H1 (cell line): Measurements from ENCODE around the gene RTF1. TPM values are rescaled to one million over a fixed set of nuclear protein-coding genes. Genes with fewer than 3 reads are reported as not detected.

Experiments
- CTCF ChIA-PET: fragments of 300-600 bp; sonication (Branson Sonifier 250); formaldehyde crosslinking; loops from one replicate; lab custom pipeline; 2021; ENCODE audit not compliant: partially characterized antibody; lab: Charles Lee
- POLR2A ChIA-PET: fragments of 300-600 bp; sonication (Branson Sonifier 250); formaldehyde crosslinking; loops from one replicate; lab custom pipeline; 2021; ENCODE audit warnings: inconsistent platforms; ENCODE audit not compliant: partially characterized antibody; lab: Charles Lee
- DNase-seq, 2 experiments: peaks; one replicate each; pipeline versions ENCODE4 v3.0.0 to v3.0.0-alpha.2; 2010 to 2022; ENCODE audit warnings: low spot score in 2 of 2, low read depth in 1 of 2, mixed read lengths in 1 of 2
- FAIRE-seq: peaks from 2 replicates; lab custom pipeline; 2011; peaks lifted over from hg19 to GRCh38; lab: Jason Lieb, UNC
- H2AFZ ChIP-seq: 2 replicates; pipeline ENCODE4 v1.8.1; 2012; ENCODE audit warnings: low read length, inconsistent platforms
- H2AK5ac ChIP-seq: 2 replicates; pipeline ENCODE4 v1.6.1; 2013; ENCODE audit warnings: low read depth, low read length
- H2BK120ac ChIP-seq: replicated peaks from 2 replicates; pipeline ENCODE3; 2013; ENCODE audit warnings: low read depth, low read length, inconsistent platforms
- H2BK12ac ChIP-seq: 2 replicates; pipeline ENCODE4 v1.6.1; 2013; ENCODE audit warnings: low read depth, low read length
- H2BK15ac ChIP-seq: 2 replicates; pipeline ENCODE4 v1.6.1; 2013; ENCODE audit warnings: low read length
- H2BK20ac ChIP-seq: 2 replicates; pipeline ENCODE4 v1.6.1; 2013; ENCODE audit warnings: low read length
- H2BK5ac ChIP-seq: 2 replicates; pipeline ENCODE4 v1.6.1; 2013; ENCODE audit warnings: low read depth, low read length
- H3K14ac ChIP-seq: 2 replicates; pipeline ENCODE4 v1.6.1; 2013; ENCODE audit warnings: inconsistent platforms; ENCODE audit not compliant: insufficient read length
- H3K18ac ChIP-seq: 2 replicates; pipeline ENCODE4 v1.6.1; 2013; ENCODE audit warnings: low read length; ENCODE audit errors: extremely low read depth
- H3K23ac ChIP-seq: 2 replicates; pipeline ENCODE4 v1.6.1; 2013; ENCODE audit warnings: inconsistent platforms; ENCODE audit not compliant: insufficient read length
- H3K23me2 ChIP-seq: 2 replicates; pipeline ENCODE4 v1.6.1; 2013; ENCODE audit warnings: low read depth, low read length
- H3K27ac ChIP-seq: 2 replicates; pipeline ENCODE4 v1.6.1; 2011; ENCODE audit warnings: low read depth, low read length, inconsistent platforms
- H3K27me3 ChIP-seq, 4 experiments: replicated peaks in 1 of 4; 1 replicate in 1 of 4; 2 replicates in 3 of 4; pipeline versions ENCODE4 v1.6.1 to v1.8.1; 2011 to 2013; ENCODE audit warnings: low read length in 3 of 4, mild to moderate bottlenecking in 3 of 4, inconsistent platforms in 2 of 4, mixed read lengths in 2 of 4, moderate library complexity in 1 of 4; ENCODE audit not compliant: control insufficient read depth in 3 of 4, insufficient read depth in 3 of 4; ENCODE audit errors: extremely low read depth in 1 of 4
- H3K36me3 ChIP-seq, 4 experiments: 2 replicates each; pipeline versions ENCODE4 v1.6.1 to v1.8.1; 2011 to 2013; ENCODE audit warnings: mild to moderate bottlenecking in 4 of 4, low read length in 3 of 4, moderate library complexity in 2 of 4, control low read depth in 1 of 4, inconsistent platforms in 1 of 4; ENCODE audit not compliant: insufficient read depth in 4 of 4, control insufficient read depth in 2 of 4
- H3K4ac ChIP-seq: replicated peaks from 2 replicates; pipeline ENCODE3; 2013; ENCODE audit warnings: low read length, low read depth, mixed read lengths, inconsistent platforms; ENCODE audit not compliant: insufficient read length
- H3K4me1 ChIP-seq, 4 experiments: replicated peaks in 1 of 4; 1 replicate in 1 of 4; 2 replicates in 3 of 4; pipeline versions ENCODE4 v1.6.1 to v1.8.1; 2011 to 2013; ENCODE audit warnings: low read length in 3 of 4, inconsistent platforms in 2 of 4, mixed read lengths in 1 of 4; ENCODE audit not compliant: insufficient read depth in 4 of 4, control insufficient read depth in 3 of 4
- H3K4me2 ChIP-seq, 2 experiments: 2 replicates each; pipeline versions ENCODE4 v1.6.1 to v1.8.1; 2011 to 2013; ENCODE audit warnings: low read depth in 2 of 2, low read length in 2 of 2, control low read depth in 1 of 2, inconsistent platforms in 1 of 2, mild to moderate bottlenecking in 1 of 2; ENCODE audit not compliant: insufficient read depth in 1 of 2
- H3K4me3 ChIP-seq, 4 experiments: fragments of 200-600, 300-600 bp in 1 of 4; sonication (generic), shearing (Covaris generic), sonication (Bioruptor Twin) in 1 of 4; 2 replicates each; pipeline versions ENCODE4 v1.5.1 to v1.8.1; 2011 to 2016; ENCODE audit warnings: low read length in 4 of 4, low read depth in 3 of 4, control low read depth in 2 of 4, inconsistent platforms in 2 of 4, mild to moderate bottlenecking in 2 of 4, mixed read lengths in 1 of 4, moderate library complexity in 1 of 4; ENCODE audit not compliant: insufficient read depth in 2 of 4; ENCODE audit errors: extremely low read depth in 1 of 4
- H3K56ac ChIP-seq: replicated peaks from 2 replicates; pipeline ENCODE3; 2013; ENCODE audit warnings: low read depth, mild to moderate bottlenecking, mixed read lengths, low read length, inconsistent platforms; ENCODE audit not compliant: insufficient read length
- H3K79me1 ChIP-seq: 2 replicates; pipeline ENCODE4 v1.6.1; 2013; ENCODE audit warnings: low read depth, low read length, control low read depth
- H3K79me2 ChIP-seq, 2 experiments: 2 replicates each; pipeline versions ENCODE4 v1.6.1 to v1.8.1; 2012 to 2013; ENCODE audit warnings: low read length in 2 of 2, mild to moderate bottlenecking in 2 of 2, inconsistent platforms in 1 of 2; ENCODE audit not compliant: insufficient read depth in 2 of 2, control insufficient read depth in 1 of 2
- H3K9ac ChIP-seq, 4 experiments: replicated peaks in 1 of 4; 1 replicate in 1 of 4; 2 replicates in 3 of 4; pipeline versions ENCODE4 v1.6.1 to v1.8.1; 2011 to 2013; ENCODE audit warnings: low read depth in 3 of 4, low read length in 3 of 4, control low read depth in 2 of 4, mild to moderate bottlenecking in 2 of 4, moderate library complexity in 2 of 4, inconsistent platforms in 1 of 4; ENCODE audit errors: extremely low read depth in 1 of 4
- H3K9me3 ChIP-seq, 2 experiments: 2 replicates each; pipeline versions ENCODE4 v1.6.1 to v1.8.1; 2012 to 2013; ENCODE audit warnings: mild to moderate bottlenecking in 2 of 2, moderate library complexity in 2 of 2, control low read depth in 1 of 2, inconsistent platforms in 1 of 2, low read depth in 1 of 2, low read length in 1 of 2, mixed read lengths in 1 of 2; ENCODE audit not compliant: insufficient read depth in 2 of 2
- H4K20me1 ChIP-seq, 2 experiments: replicated peaks in 1 of 2; 2 replicates each; pipeline versions ENCODE3 to v1.8.1; 2011 to 2013; ENCODE audit warnings: inconsistent platforms in 2 of 2, low read length in 2 of 2, mild to moderate bottlenecking in 1 of 2; ENCODE audit not compliant: insufficient read depth in 2 of 2, control insufficient read depth in 1 of 2
- H4K5ac ChIP-seq: 2 replicates; pipeline ENCODE4 v1.6.1; 2013; ENCODE audit warnings: low read length, low read depth, mixed read lengths, inconsistent platforms; ENCODE audit not compliant: insufficient read length
- H4K8ac ChIP-seq: 2 replicates; pipeline ENCODE4 v1.8.0; 2013; ENCODE audit warnings: mild to moderate bottlenecking, moderate library complexity, low read length, inconsistent platforms; ENCODE audit not compliant: insufficient read depth; ENCODE audit errors: extremely low read depth
- H4K91ac ChIP-seq: replicated peaks from 2 replicates; pipeline ENCODE3; 2013; ENCODE audit warnings: low read length, mixed read lengths, inconsistent platforms; ENCODE audit not compliant: insufficient read length
- ASH2L ChIP-seq: fragments of 200-600, 300-600 bp; sonication (generic); IDR thresholded peaks from one replicate; pipeline ENCODE4 v1.7.1; 2017; ENCODE audit warnings: low read length
- ATF2 ChIP-seq: IDR thresholded peaks from 2 replicates; pipeline ENCODE4 v1.6.1; 2012; ENCODE audit warnings: low read length, inconsistent platforms
- CBX5 ChIP-seq: fragments of 300-800, 300-1000 bp; sonication (generic); IDR thresholded peaks from 2 replicates; pipeline ENCODE4 v1.7.1; 2016; ENCODE audit warnings: antibody characterized with exemption, low read length, low read depth
- E2F6 ChIP-seq: IDR thresholded peaks from 2 replicates; pipeline ENCODE4 v1.6.1; 2012; ENCODE audit warnings: inconsistent platforms
- EGR1 ChIP-seq: IDR thresholded peaks from 2 replicates; pipeline ENCODE4 v1.6.1; 2011; ENCODE audit warnings: low read depth, low read length, borderline replicate concordance
- FOSL1 ChIP-seq: IDR thresholded peaks from 2 replicates; pipeline ENCODE4 v1.6.1; 2011; ENCODE audit warnings: mild to moderate bottlenecking, low read depth, low read length, moderate library complexity; ENCODE audit not compliant: insufficient read depth
- KDM1A ChIP-seq: fragments of 200-600, 300-600 bp; sonication (generic); IDR thresholded peaks from 2 replicates; pipeline ENCODE4 v1.7.1; 2016; ENCODE audit warnings: mild to moderate bottlenecking, low read length, borderline replicate concordance
- RNF2 ChIP-seq: fragments of 200-900, 300-1000 bp; sonication (generic); IDR thresholded peaks from 2 replicates; pipeline ENCODE4 v1.7.1; 2016; ENCODE audit warnings: borderline replicate concordance, low read depth, mild to moderate bottlenecking, antibody characterized with exemption, low read length; ENCODE audit not compliant: poor library complexity, severe bottlenecking; ENCODE audit errors: missing control alignments
- SRF ChIP-seq: IDR thresholded peaks from 2 replicates; pipeline ENCODE4 v1.6.1; 2011; ENCODE audit warnings: mild to moderate bottlenecking, low read depth, low read length, moderate library complexity
- TAF7 ChIP-seq: optimal IDR thresholded peaks from 2 replicates; pipeline ENCODE3; 2011; ENCODE audit warnings: low read depth, mild to moderate bottlenecking, inconsistent platforms, low read length, moderate library complexity, borderline replicate concordance
- WGBS, 2 experiments: shearing (Covaris generic) in 1 of 2; methylation state at CpG; one replicate each; pipeline versions ENCODE4 v1.1.6 to v1.1.7; 2013 to 2015; ENCODE audit warnings: low lambda C conversion rate in 2 of 2, mixed read lengths in 2 of 2, inconsistent platforms in 1 of 2, low coverage in 1 of 2, missing lambda C conversion rate in 1 of 2; ENCODE audit not compliant: insufficient replicate concordance in 2 of 2, insufficient coverage in 1 of 2, insufficient read length in 1 of 2; ENCODE audit errors: extremely low coverage in 1 of 2, missing lambda C conversion rate in 1 of 2; 5-methylcytosine and 5-hydroxymethylcytosine counted together
- polyA plus RNA-seq, 7 experiments: library from polyadenylated mRNA; depleted of rRNA in 3 of 7; stranded (reverse) in 5 of 7; unstranded in 2 of 7; fragments of >200 nt in 5 of 7; fragments of 200-250 nt in 2 of 7; gene quantifications; 1 replicate in 5 of 7; 2 replicates in 1 of 7; 4 replicates in 1 of 7; pipeline versions ENCODE4 v1.2.1 to v1.2.3, GENCODE V29; 2011 to 2013; ENCODE audit warnings: missing spikeins in 2 of 7, mixed read lengths in 2 of 7
- total RNA-seq: library from RNA; stranded (reverse); fragmentation: NEBNext Ultra II Directional; extraction: Animal tissue kit (Norgen Biotek cat#: 25700); gene quantifications from 2 replicates; pipeline ENCODE4 v1.2.1, GENCODE V29; 2021

The RTF1 gene
- total and polyA plus RNA-seq, 2 of the 8 experiments (the other 6 are each of a cell fraction or from before 2014, with no cell fraction given): 22.6 to 47.7 TPM

DNA sequence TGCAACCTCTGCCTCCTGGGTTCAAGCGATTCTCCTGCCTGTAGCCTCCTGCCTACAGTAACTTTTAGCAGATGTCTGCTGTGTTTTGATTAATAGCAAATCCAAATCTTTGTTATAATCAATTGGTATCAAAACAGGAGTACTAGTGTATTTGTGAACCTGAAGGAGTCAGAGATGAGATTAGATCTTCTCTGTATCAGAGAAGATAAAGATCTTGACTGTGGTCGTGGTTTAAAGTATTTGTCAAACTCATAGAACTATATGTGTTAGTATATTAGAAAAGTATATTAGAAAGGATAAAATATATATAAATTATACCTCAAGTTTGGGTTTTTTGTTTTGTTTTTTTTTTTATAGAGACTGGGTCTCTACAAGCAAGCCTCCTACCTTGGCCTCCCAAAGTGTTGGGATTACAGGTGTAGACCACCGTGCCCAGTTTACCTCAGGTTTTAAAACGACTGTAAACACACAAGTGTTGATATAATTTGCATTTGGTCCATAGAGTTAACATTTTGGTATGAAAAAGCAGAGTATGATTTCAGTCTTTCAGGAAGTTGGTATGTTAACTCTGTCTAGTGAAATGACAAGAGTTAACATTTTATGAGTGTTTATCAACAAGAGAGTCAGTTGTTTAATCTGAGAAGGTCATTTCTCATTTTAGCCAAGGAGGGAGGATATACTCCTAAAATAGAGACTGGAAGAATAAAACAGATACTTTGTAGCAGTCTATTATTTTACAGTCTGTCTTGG is 18.3 kb downstream of the RTF1 start:
- DNase-seq (no peak), FAIRE-seq (no peak)
- Histone ChIP-seq H4K8ac (no peak overlapping the region), H3K4ac (no peak overlapping the region), H3K79me1 (no peaks in the 10 kb centered on the region), H3K56ac (no peak overlapping the region), H3K36me3 (peaks cover 0 to 24% (median 10%) of the 10 kb centered on the region in 4 experiments; a peak in 6 of 8 replicates), H3K23me2 (no peaks in the 10 kb centered on the region; the same call in 1 of the 2 replicates), H4K91ac (no peak overlapping the region), H3K27ac (no peak overlapping the region), H3K9ac (no peak overlapping the region), H4K5ac (no peak overlapping the region), H3K9me3 (no peaks in the 10 kb centered on the region), H3K27me3 (no peaks in the 10 kb centered on the region), H2BK20ac (no peak overlapping the region), H2AFZ (no peak overlapping the region), H2BK120ac (no peak overlapping the region), H2BK15ac (no peak overlapping the region), H3K18ac (no peak overlapping the region), H2BK12ac (no peak overlapping the region), H3K79me2 (peaks cover 0 to 17% of the 10 kb centered on the region in 2 experiments; a peak in 2 of 4 replicates), H3K23ac (no peak overlapping the region), H2AK5ac (no peak overlapping the region), H3K4me1 (no peaks in the 10 kb centered on the region), H3K4me2 (no peak overlapping the region), H4K20me1 (peaks cover 3 to 4% of the 10 kb centered on the region in 2 experiments), H3K4me3 (no peak overlapping the region), H3K14ac (no peak overlapping the region), H2BK5ac (no peak overlapping the region)
- CTCF ChIA-PET: no interaction called here
- POLR2A ChIA-PET: no interaction called here
- WGBS, 2 experiments: 85% methylated on average over 4 of the region's 4 CpGs; no CpG with 5 or more reads in 1 of the 2 experiments
- TF ChIP-seq KDM1A (no peak), E2F6 (no peak), ASH2L (no peak), FOSL1 (no peak), SRF (no peak), CBX5 (no peak), RNF2 (no peak), TAF7 (no peak), EGR1 (no peak), ATF2 (no peak)
